Lower lobe of right lung (tissue), 2 donors: Measurements from ENCODE around the gene CMTM5. TPM values are rescaled to one million over a fixed set of nuclear protein-coding genes. Genes with fewer than 3 reads are reported as not detected.

Experiments
- ATAC-seq, 2 donors: fragments of 200-7000 bp; cut with Tn5 transposase; one replicate each; pipeline ENCODE4 v1.9.1; 2020 to 2022; ENCODE audit warnings: mild to moderate bottlenecking in 2 of 2, moderate library complexity in 2 of 2
- DNase-seq: peaks from one replicate; pipeline ENCODE4 v3.0.0-alpha.2; 2020
- H3K27ac ChIP-seq: fragments of 200-600 bp; one replicate; pipeline ENCODE4 v1.8.0; 2022
- H3K27me3 ChIP-seq: fragments of 200-600 bp; one replicate; pipeline ENCODE4 v1.8.0; 2022; ENCODE audit warnings: low read depth
- H3K36me3 ChIP-seq: fragments of 200-600 bp; one replicate; pipeline ENCODE4 v1.8.0; 2022; ENCODE audit warnings: mild to moderate bottlenecking
- H3K4me1 ChIP-seq: fragments of 200-600 bp; one replicate; pipeline ENCODE4 v1.8.0; 2022
- H3K4me3 ChIP-seq: fragments of 200-600 bp; one replicate; pipeline ENCODE4 v1.8.0; 2022; ENCODE audit warnings: mild to moderate bottlenecking
- H3K9me3 ChIP-seq: fragments of 200-600 bp; one replicate; pipeline ENCODE4 v1.8.0; 2022
- CTCF ChIP-seq: fragments of 200-600 bp; IDR thresholded peaks from one replicate; pipeline ENCODE4 v1.8.0; 2022; ENCODE audit warnings: antibody characterized with exemption, mild to moderate bottlenecking
- intact Hi-C: fragments of 100-400 bp; cut with DNase I; formaldehyde crosslinking; loops from one replicate; pipeline ENCODE4 v1.11.0; 2022
- total RNA-seq: library from RNA; stranded (reverse); fragmentation: NEBNext Ultra II Directional; extraction: Animal tissue kit (Norgen Biotek cat#: 25700); gene quantifications from one replicate; pipeline ENCODE4 v1.2.1, GENCODE V29; 2021
- donor health status: DM: no; HTN: yes; CAD: no; lungs with severe emphysema.

CMTM5 gene
- total RNA-seq, 1 donor from 2014 or later: 1.4 TPM

DNA sequence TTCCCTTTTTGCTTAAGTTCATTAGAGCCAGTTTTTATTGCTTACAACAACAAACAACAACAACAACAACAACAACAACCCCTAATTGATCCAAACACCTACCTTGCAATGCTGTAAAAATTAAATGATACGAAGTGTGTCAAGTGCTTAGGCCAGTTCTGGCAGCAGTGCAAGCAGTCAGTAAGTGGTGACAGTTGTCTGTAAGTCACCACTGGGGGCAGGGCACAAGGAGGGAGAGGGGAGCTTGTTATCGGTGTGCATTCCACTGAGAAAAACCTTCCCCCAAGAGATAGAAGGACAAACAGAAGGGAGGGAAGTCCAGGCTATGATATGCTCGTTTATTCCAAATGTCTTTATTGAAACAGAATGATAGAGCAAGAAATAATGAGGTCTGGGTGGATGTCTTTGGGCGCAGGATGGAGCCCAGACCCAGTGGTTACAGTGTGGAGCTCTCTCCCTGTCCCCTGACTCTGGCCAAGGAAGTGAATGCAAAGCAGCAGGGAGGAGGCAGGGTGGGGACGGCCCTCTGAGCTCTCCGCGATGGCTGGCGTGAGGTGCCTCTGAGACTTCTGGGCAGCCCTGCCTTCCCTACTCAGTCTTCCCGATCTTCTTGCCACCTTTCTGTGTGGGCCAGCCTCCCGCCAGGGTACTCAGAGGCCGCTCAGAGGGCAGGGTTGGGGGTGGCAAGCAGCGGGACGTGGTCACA, 30.7 kb upstream of the CMTM5 start:
- DNase-seq (no peak), ATAC-seq (no peak)
- Histone ChIP-seq H3K4me3 (no peak overlapping the region), H3K27ac (no peak overlapping the region), H3K9me3 (no peaks in the 10 kb centered on the region), H3K36me3 (no peaks in the 10 kb centered on the region), H3K27me3 (peaks cover 7% of the 10 kb centered on the region), H3K4me1 (no peaks in the 10 kb centered on the region)
- TF ChIP-seq CTCF: no peak
- intact Hi-C loops: no loop called here

- intact Hi-C loops: no loop called here
- no peak for TF ChIP-seq CTCF
- DNase-seq: no peak
Measured at GRCh38 chr14:23346693-23347405, 30.0 kb upstream of the CMTM5 start.

GRCh38 chr14:23347406-23348296, 29.2 kb upstream of the CMTM5 start:
- no peak for DNase-seq
- Histone ChIP-seq H3K27ac (no peak overlapping the region), H3K9me3 (no peaks in the 10 kb centered on the region), H3K4me1 (peaks cover 11% of the 10 kb centered on the region), H3K27me3 (peaks cover 22% of the 10 kb centered on the region), H3K36me3 (no peaks in the 10 kb centered on the region), H3K4me3 (no peak overlapping the region)
- TF ChIP-seq CTCF: no peak
- intact Hi-C loops: no loop called here
- ATAC-seq: no peak

More at GRCh38 chr14:23346693-23347405, 30.0 kb upstream of the CMTM5 start:
- peaks cover 14% of the 10 kb centered on the region for H3K27me3 ChIP-seq
- no peaks in the 10 kb centered on the region for H3K9me3 ChIP-seq
- no peaks in the 10 kb centered on the region for H3K36me3 ChIP-seq
- no peak overlapping the region for H3K4me3 ChIP-seq
- peak in 1 of 2 donors; percentile 31 for ATAC-seq
- H3K4me1 ChIP-seq: peaks cover 3% of the 10 kb centered on the region
- H3K27ac ChIP-seq: no peak overlapping the region

DNA sequence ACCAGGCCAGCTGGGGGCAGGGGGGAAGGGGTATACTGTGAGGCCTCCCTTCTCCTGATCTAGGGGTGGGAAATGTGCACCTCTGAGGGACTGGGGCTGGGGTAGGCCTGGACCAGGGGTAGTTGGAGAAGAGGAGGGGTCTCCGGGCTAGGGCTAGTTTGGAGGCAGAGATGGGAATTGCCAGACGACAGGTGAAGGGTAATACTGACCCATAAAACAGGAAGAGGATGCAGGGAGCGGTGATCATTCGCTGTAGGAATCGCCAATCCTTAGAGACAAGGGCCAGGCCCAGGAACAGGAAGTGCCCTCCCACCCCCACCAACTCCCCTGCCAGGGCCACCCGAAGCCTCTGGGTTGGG, 28.6 kb upstream of the CMTM5 start:
- Histone ChIP-seq H3K27me3 (peaks cover 23% of the 10 kb centered on the region), H3K4me1 (peaks cover 17% of the 10 kb centered on the region), H3K36me3 (no peaks in the 10 kb centered on the region), H3K27ac (no peak overlapping the region), H3K4me3 (no peak overlapping the region), H3K9me3 (no peaks in the 10 kb centered on the region)
- intact Hi-C loops: no loop called here
- ATAC-seq (no peak), DNase-seq (no peak)
- TF ChIP-seq CTCF: no peak

DNA sequence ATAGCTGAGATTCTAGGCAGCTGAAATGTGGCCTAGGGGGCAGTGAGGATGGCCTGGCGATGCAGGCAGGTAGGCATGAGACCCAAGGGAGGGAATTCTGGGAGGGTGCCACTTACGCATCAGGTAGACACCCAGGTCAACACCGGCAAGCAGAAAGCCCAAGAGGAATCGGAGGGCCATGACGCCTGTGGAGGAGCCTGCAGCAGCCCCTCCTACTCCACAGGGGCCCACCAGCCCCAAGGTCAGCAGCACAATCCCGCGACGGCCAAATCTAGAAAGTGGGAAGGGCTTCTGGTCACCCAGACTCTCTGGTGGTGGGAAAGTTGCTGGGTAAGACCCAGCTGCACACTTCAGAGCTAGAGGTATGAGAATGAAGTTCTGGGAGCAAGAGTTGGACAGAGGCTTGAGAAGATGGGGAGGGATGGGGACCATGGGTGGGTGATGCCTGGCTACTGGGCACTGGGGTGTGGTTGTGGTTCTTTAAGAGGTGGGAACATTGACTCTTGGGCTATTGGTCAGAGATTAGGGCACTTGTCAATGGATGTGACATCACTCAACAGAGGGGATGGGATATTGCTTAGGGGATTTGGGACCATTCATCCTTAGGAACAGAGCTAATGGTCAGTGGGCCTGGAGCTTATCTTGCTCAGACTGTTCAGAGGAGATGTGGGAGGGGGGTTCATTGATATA, 27.5 kb upstream of the CMTM5 start:
- Histone ChIP-seq H3K27me3 (peaks cover 23% of the 10 kb centered on the region), H3K36me3 (no peaks in the 10 kb centered on the region), H3K9me3 (no peaks in the 10 kb centered on the region), H3K27ac (no peak overlapping the region), H3K4me3 (no peak overlapping the region), H3K4me1 (peaks cover 18% of the 10 kb centered on the region)
- intact Hi-C loops: no loop called here
- no peak for DNase-seq
- no peak for ATAC-seq
- no peak for TF ChIP-seq CTCF
